ENCODE data around the gene MARCKSL1.

GRCh38 chr1:32305310-32305709 is 30.7 kb downstream of the MARCKSL1 start:
- no peak for TF ChIP-seq POLR2A (IDR thresholded peaks at IDR 0.05)
- no peak for TF ChIP-seq CTCF (IDR thresholded peaks at IDR 0.05 in 4 of 5, conservative IDR thresholded peaks at IDR 0.05 in 1 of 5)

Data from gastrocnemius medialis (tissue), 4 donors.